C1 segment of cervical spinal cord (tissue), 14 donors: ENCODE measurements around the gene IQCE.
"Not testable (repeated sequence)": the region's sequence is repeated elsewhere in the genome, so short reads cannot be mapped to it uniquely, and the experiment has no call there.

ENCODE experiments used
- DNase-seq, 14 donors: peaks; one replicate each; lab custom pipeline; 2025; lab: John Stamatoyannopoulos, UW

Gene IQCE

GRCh38 chr7:2532199-2532772, 26.5 kb upstream of the IQCE start:
- DNase-seq = not testable (repeated sequence)

DNA sequence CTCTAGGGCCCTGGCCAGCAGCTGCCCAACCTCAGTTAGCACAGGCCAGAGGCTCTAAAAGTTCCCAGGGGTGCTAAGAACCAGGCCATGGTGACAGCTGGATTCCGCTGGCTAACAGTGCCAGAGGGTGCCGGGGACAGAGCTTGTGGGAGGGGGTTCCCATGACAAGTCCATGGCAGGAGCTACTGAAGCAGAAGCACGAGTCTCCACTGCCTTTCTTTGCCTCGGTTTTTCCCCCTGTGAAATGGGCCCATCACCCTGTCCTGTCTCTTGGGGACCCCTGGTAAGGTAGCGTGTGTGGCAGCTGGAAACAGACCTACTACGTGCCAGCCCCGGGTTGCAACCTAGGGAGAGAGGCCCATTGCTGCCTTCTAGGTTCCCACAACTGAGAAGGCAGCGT, 26.0 kb upstream of the IQCE start:
- DNase-seq = not testable (repeated sequence)

- not testable (repeated sequence) for DNase-seq
Measured at GRCh38 chr7:2533566-2533965, 25.2 kb upstream of the IQCE start.

- not testable (repeated sequence) for DNase-seq
Measured at GRCh38 chr7:2534214-2534613, 24.6 kb upstream of the IQCE start.

DNA sequence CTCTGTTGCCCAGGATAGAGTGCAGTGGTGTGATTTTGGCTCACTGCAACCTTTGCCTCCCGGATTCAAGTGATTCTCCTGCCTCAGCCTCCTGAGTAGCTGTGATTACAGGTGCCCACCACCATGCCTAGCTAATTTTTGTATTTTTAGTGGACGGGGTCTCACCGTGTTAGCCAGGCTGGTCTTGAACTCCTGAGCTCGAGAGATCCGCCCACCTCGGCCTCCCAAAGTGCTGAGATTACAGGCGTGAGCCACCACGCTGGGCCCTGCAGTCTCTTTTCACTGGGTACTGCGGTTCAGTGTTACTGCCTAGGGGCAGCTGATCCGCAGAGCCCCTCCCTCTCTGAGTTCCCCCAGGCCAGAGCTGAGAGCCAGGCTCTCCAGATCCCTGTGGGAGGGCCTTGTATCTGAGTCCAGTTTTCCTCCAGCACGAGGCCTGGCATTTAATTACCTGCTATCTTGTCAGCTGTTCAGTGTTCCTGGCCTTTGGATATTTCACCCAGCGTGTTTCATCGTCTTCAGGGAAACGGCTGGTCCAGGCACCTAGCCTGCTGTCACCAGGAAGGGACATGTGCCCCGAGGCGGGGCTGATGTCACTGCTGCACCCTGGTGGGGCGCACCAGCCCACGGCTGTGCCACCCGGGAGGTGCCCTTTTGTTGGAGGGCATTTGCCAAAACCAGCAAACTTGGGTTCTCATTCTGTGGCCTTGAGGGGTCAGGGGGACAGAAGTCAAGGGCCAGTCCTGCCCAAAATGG, 22.7 kb upstream of the IQCE start:
- not testable (repeated sequence) for DNase-seq

GRCh38 chr7:2537981-2538851, 20.6 kb upstream of the IQCE start:
- DNase-seq = no peak

DNA sequence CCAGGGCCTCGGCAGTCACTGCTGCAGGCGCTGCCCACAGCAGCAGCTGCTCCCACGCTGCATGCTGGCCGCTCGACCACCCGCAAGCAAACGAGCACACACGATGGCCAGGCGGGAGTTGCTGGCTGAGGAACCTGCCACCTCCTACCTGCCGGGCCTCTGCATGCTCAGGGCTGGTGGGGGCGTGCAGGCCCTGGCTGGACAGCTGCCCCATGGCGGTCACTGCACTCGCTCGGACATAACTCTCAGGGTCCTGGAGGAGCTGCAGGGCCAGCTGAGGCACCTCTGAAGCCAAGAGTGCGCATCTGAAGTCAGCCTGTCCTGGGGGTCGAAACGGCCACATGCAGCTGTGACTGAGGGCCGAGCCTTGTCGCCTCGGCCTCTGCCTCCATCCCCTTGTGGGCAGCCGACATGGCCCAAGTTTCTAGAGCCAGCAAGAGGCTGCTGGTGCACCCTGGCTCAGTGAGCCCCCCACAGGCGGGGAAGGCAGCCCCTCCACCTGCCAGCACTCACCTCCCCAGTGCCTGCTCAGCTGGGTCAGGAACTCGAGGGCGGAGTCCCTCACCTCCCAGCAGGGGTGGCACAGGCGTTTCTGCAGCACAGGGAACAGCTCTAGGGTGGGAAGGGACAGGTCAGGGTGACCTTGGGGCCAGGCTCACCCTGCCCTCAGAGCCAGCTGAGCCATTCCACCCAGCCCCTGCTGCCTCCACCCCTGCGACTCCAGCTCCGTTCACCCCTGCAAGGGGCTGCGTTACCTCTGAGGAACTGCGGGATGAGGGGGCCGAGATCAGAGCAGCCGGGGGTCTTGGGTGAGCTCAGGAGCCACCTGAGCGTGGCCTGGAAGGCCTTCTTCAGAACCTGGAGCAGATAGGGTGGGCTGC, 19.5 kb upstream of the IQCE start:
- DNase-seq = no peak

GRCh38 chr7:2540133-2540532, 18.6 kb upstream of the IQCE start:
- no peak for DNase-seq

DNA sequence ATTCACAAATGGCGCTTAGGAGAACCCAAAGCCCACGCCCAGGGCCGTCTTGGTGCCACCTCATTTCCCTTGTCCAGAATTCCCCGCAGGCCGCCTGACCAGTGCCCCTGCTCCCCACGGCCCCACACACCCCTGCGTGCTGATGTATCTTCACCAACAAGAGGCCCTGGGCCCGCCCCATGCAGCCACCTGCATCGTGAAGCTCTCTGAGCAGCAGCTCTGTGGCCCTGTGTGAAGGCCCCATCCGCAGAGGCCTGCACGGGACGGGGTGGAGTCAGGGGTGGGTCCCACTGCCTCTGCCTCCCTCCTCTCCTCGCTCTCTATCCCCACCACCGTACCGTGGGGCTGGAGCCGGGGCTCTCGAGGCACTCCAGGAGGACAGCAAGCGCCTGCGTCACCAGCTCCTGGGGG, 18.1 kb upstream of the IQCE start:
- DNase-seq = no peak

GRCh38 chr7:2541291-2542010, 17.3 kb upstream of the IQCE start:
- DNase-seq = no peak

DNA sequence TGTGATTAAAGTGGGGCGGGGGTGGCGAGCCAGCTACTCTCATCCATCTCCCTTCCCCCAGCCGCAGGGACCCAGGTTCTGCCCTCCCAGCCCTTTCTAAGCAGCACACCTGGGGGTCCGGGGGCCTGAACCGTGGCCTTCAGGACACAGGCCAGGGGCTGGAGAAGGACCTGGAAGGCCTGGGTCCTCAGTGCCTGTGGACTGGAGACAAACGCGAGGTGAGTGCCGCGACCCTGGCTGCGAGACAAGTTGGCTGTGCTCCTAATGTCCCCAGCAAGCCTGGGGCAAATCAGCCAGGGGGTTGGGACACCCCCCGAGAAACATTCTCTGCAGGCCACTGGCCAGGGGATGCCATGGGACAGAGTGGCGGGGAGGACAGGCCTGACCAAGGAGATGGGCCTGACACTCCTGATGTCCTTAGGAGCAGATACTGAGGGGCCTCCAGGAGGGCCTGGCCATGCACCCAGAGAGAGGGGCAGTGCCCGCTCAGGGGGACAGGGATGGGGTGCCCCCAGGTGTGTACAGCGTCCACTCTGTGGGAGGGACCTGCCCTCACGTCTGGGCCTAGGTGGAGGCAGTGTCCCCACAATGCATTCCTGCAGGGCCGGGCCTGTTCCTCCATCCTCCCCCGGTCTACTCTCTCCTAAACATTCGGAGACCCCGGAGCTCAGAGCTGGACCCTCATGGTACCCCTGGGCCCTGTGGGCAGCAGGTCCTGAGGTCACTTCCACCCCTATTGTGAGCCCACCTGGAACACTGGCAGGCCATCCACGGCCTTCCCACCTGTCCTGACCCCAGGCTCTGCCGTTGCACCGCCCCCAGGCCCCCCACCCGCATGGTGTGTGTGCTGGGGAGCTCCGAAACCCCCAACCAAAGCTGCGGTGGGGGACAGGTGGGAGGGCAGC, 16.5 kb upstream of the IQCE start:
- DNase-seq = no peak

DNA sequence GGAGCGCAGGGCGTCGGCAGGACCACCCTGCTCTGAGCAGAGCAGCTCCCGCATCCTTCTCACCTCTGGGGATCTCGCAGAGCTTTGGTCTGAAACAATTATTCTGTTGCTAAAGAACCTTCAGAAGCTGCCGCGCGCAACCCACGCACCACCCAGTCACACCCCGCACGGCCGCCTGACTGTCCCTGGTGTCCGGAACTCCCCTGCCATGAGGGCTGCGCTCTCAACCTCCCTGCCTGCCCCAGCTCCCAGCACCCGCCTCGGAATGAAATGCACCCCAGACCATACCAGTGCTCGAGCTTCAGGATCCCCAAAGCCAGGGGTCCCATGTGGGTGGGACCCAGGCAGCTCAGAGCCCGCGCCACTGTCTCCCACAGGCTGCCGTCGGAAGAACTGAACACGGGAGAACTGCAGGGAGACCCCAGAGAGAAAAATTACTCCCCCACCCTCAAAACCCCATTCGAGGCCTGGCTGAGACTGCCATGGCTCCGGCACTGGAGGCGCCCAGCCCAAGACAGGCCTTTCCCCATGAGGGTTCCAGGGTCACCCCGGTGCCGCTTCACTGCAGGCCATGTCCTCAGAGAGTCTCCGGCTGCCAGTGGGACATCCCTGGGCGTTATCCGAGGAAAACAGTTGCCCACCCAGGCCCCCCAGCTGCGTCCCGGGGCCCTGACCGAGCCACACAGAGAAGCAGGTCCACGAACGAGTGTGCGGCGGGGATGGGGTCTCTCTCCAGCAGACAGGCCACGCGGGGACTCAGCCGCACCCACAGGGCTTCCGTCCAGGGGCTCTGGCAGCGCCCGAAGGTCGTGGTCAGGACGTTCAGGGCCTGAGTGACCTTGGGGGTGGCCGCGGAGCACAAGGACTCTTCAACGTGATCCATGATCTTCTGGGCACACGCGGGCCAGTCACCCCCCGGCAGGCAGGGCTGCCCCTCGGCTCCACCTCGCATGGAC, 15.6 kb upstream of the IQCE start:
- no peak for DNase-seq

GRCh38 chr7:2544541-2545188, 14.1 kb upstream of the IQCE start:
- DNase-seq = no peak

DNA sequence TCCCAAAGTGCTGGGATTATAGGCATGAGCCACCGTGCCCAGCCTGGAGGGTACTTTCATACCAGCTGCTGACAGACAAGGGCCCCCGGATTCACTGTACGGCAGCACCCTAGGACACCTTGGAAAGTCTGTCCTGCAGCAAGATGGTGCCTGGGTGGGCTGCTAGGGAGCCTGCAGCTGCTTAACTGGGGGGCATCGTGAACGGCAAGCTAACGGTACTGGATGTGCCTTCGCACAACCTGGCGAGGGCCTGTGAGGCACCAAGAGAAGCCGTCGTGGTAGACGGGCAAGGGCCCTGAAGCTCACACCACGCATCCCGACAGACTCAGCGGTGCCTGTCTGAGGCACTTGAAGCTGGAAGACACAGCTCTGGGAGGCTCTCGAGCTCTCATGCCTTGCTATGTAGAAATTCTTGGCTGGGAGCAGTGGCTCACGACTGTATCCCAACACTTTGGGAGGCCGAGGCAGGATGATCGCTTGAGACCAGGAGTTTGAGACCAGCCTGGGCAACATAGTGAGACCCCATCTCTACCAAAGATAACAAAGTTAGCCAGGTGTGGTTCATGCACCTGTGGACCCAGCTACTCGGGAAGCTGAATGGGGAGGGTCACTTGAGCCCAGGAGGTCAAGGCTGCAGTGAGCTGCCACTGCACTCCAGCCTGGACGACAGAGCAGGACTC, 12.9 kb upstream of the IQCE start:
- DNase-seq = no peak

GRCh38 chr7:2546776-2547586, 11.8 kb upstream of the IQCE start:
- DNase-seq = no peak

DNA sequence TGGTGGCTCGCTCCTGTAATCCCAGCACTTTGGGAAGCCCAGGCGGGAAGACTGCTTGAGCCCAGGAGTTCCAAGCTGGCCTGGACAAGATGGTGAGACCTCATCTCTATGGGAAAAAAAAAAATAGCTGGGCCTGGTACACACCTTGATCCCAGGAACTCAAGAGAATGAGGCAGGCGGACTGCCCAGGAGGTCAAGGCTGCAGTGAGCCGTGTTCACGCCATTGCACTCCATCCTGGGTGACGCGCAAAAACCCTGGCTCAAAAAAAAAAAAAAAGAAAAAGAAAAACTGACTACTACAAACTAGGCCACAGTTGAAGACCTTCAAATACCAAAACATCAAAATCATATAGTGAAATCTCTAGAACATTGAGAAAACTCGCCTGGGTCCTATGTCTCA, 7.4 kb upstream of the IQCE start:
- DNase-seq = no peak

GRCh38 chr7:2553108-2553507, 5.7 kb upstream of the IQCE start:
- no peak for DNase-seq
